Stimulated activated CD8-positive, alpha-beta memory T cell treated with anti-CD3 and anti-CD28 coated beads, Interleukin-15, amount 100 ng/mL, for 1 hour (primary cell): Measurements from ENCODE around the gene PDXP.
"Not testable (repeated sequence)": the region's sequence is repeated elsewhere in the genome, so short reads cannot be mapped to it uniquely, and the experiment has no call there.

ENCODE experiments used
- DNase-seq: peaks from one replicate; pipeline ENCODE4 v3.0.0-alpha.2; 2020; ENCODE audit warnings: low read depth

The PDXP gene

GRCh38 chr22:37674951-37675929, 16.7 kb downstream of the PDXP start, which contains the start of gene LGALS1:
Gene LGALS1 (plus strand): TSS chr22:37675636. CDS start chr22:37675703, 67 bp downstream.
- DNase-seq: no peak

- DNase-seq: no peak
Observed at GRCh38 chr22:37675930-37676735, 17.6 kb downstream of the PDXP start.

GRCh38 chr22:37676736-37677492, 18.4 kb downstream of the PDXP start:
- DNase-seq: peak; percentile 87

GRCh38 chr22:37677493-37677974, 19.0 kb downstream of the PDXP start:
- DNase-seq: no peak

GRCh38 chr22:37678372-37678771, 19.8 kb downstream of the PDXP start:
- no peak for DNase-seq

GRCh38 chr22:37679670-37680069, 21.1 kb downstream of the PDXP start:
- no peak for DNase-seq

- no peak for DNase-seq
Observed at GRCh38 chr22:37680191-37680851, 21.8 kb downstream of the PDXP start.

GRCh38 chr22:37681001-37681424, 22.5 kb downstream of the PDXP start:
- no peak for DNase-seq

GRCh38 chr22:37681556-37682049, 23.1 kb downstream of the PDXP start:
- peak; percentile 62 for DNase-seq

GRCh38 chr22:37684803-37685615, 26.5 kb downstream of the PDXP start:
- DNase-seq: no peak

- peak; percentile 60 for DNase-seq
Observed at GRCh38 chr22:37686002-37686982, 27.8 kb downstream of the PDXP start, which contains the start of gene NOL12. Gene NOL12 (plus strand): TSS chr22:37686343. CDS start chr22:37686393, 50 bp downstream.

- DNase-seq: no peak
Observed at GRCh38 chr22:37690407-37690806, 31.9 kb downstream of the PDXP start.

GRCh38 chr22:37690901-37691504, 32.5 kb downstream of the PDXP start:
- DNase-seq: no peak

GRCh38 chr22:37692627-37693285, 34.2 kb downstream of the PDXP start:
- DNase-seq: no peak

- DNase-seq: not testable (repeated sequence)
Observed at GRCh38 chr22:37694131-37694530, 35.6 kb downstream of the PDXP start.

- DNase-seq: not testable (repeated sequence)
Observed at GRCh38 chr22:37696260-37696656, 37.7 kb downstream of the PDXP start.

GRCh38 chr22:37696657-37697537, 38.4 kb downstream of the PDXP start, which contains the start of gene TRIOBP:
Gene TRIOBP (plus strand): TSS chr22:37697048. CDS start chr22:37701366, 4,318 bp downstream.
- DNase-seq: peak; percentile 58
